Fibroblast of lung (primary cell): ENCODE data around the gene NKAIN2.

Source experiments
- CTCF ChIP-seq, 2 donors: IDR thresholded peaks in 1 of 2; conservative IDR thresholded peaks in 1 of 2; 1 replicate in 1 of 2; 2 replicates in 1 of 2; pipeline ENCODE4 v1.5.1; 2011 to 2012; ENCODE audit warnings: low read length in 2 of 2, control low read depth in 1 of 2, inconsistent platforms in 1 of 2, low read depth in 1 of 2, mild to moderate bottlenecking in 1 of 2
- EZH2 ChIP-seq: IDR thresholded peaks from 2 replicates; pipeline ENCODE4 v1.5.1; 2012; ENCODE audit warnings: low read length, control low read depth, mild to moderate bottlenecking; ENCODE audit errors: missing control alignments

DNA sequence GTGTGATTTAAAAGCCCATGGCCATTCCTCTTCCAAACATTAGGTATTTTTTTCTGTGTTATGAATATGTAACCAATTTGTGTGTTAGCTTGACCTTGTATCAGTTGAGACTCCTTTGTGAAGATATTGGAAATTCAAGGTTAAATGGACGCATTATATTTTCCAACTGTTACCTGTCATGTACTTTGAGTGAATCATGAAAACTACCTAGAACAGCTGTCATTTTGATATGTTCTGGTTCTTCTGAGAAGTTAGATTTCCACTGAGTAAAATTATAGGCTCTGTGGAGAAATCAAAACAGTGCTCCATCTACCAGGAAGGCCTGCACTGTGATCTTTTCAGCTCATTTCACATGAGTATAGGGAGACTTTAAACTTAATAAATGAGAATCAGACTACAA is 470.0 kb downstream of the NKAIN2 start:
- TF ChIP-seq CTCF (conservative IDR thresholded peaks at IDR 0.05 in 1 of 2, IDR thresholded peaks at IDR 0.05 in 1 of 2; ENCODE audit: low read depth in 1 of 2, low read length in 2 of 2) (no peak), EZH2 (no peak)
